Measurements from ENCODE around the gene RNU5B-1.
"Not testable (repeated sequence)": the region's sequence is repeated elsewhere in the genome, so short reads cannot be mapped to it uniquely, and the experiment has no call there.

Gene RNU5B-1

GRCh38 chr15:65346856-65347598, 42.5 kb downstream of the RNU5B-1 start:
- no peak for DNase-seq

GRCh38 chr15:65347756-65348155, 43.3 kb downstream of the RNU5B-1 start:
- DNase-seq = not testable (repeated sequence)

- DNase-seq = no peak
Observed at GRCh38 chr15:65349338-65349737, 44.9 kb downstream of the RNU5B-1 start.

GRCh38 chr15:65351972-65352371, 47.5 kb downstream of the RNU5B-1 start:
- not testable (repeated sequence) for DNase-seq
